ENCODE data around the gene PRPH. TPM values are rescaled to one million over a fixed set of nuclear protein-coding genes. Genes with fewer than 3 reads are reported as not detected.

PRPH gene
- total and polyA plus RNA-seq, 2 donors from 2014 or later: 0.71 to 2.7 TPM

GRCh38 chr12:49272790-49273725 lies 21.9 kb upstream of the PRPH start:
- intact Hi-C loops (cut with DNase I): no loop called here
- FAIRE-seq (no peak), DNase-seq (no peak)
- Histone ChIP-seq H3K4me3 (ENCODE audit: low read length in 3 of 3) (no peak overlapping the region), H3K36me3 (ENCODE audit: control insufficient read depth in 2 of 3, insufficient read depth in 3 of 3, low read length in 3 of 3) (peaks cover 3 to 30% (median 11%) of the 10 kb centered on the region in 3 donors), H3K27ac (ENCODE audit: low read depth in 2 of 2, low read length in 2 of 2) (no peak overlapping the region), H3K9ac (ENCODE audit: low read length in 3 of 3) (no peak overlapping the region), H3K9me3 (ENCODE audit: control insufficient read depth in 2 of 3, insufficient read depth in 1 of 3, low read length in 3 of 3) (no peaks in the 10 kb centered on the region), H3K27me3 (ENCODE audit: control insufficient read depth, insufficient read depth, low read length) (no peaks in the 10 kb centered on the region), H3K4me1 (ENCODE audit: control insufficient read depth in 2 of 3, insufficient read depth in 2 of 3, low read depth in 1 of 3, low read length in 3 of 3) (peaks cover 0 to 7% (median 3%) of the 10 kb centered on the region in 3 donors)
- TF ChIP-seq CTCF (IDR thresholded peaks at IDR 0.05; ENCODE audit: borderline replicate concordance, extremely low read depth, insufficient read depth): no peak

GRCh38 chr12:49273726-49274395 lies 21.1 kb upstream of the PRPH start:
- H3K36me3 ChIP-seq (ENCODE audit: control insufficient read depth in 2 of 3, insufficient read depth in 3 of 3, low read length in 3 of 3): peaks cover 3 to 30% (median 11%) of the 10 kb centered on the region in 3 donors
- FAIRE-seq (no peak), DNase-seq (peak in 1 of 5 donors; percentile 18)

GRCh38 chr12:49274396-49275069 lies 20.4 kb upstream of the PRPH start:
- H3K27ac ChIP-seq (ENCODE audit: low read depth in 2 of 2, low read length in 2 of 2): no peak overlapping the region
- intact Hi-C loops (cut with DNase I): no loop called here
- H3K27me3 ChIP-seq (ENCODE audit: control insufficient read depth, insufficient read depth, low read length): no peaks in the 10 kb centered on the region
- H3K9me3 ChIP-seq (ENCODE audit: control insufficient read depth in 2 of 3, insufficient read depth in 1 of 3, low read length in 3 of 3): no peaks in the 10 kb centered on the region
- FAIRE-seq (no peak), DNase-seq (no peak)
- peaks cover 3 to 30% (median 10%) of the 10 kb centered on the region in 3 donors for H3K36me3 ChIP-seq (ENCODE audit: control insufficient read depth in 2 of 3, insufficient read depth in 3 of 3, low read length in 3 of 3)
- H3K9ac ChIP-seq (ENCODE audit: low read length in 3 of 3): no peak overlapping the region
- TF ChIP-seq CTCF (IDR thresholded peaks at IDR 0.05; ENCODE audit: borderline replicate concordance, extremely low read depth, insufficient read depth): no peak
- H3K4me1 ChIP-seq (ENCODE audit: control insufficient read depth in 2 of 3, insufficient read depth in 2 of 3, low read depth in 1 of 3, low read length in 3 of 3): peaks cover 0 to 10% (median 0%) of the 10 kb centered on the region in 3 donors
- H3K4me3 ChIP-seq (ENCODE audit: low read length in 3 of 3): no peak overlapping the region

More at GRCh38 chr12:49273726-49274395, 21.1 kb upstream of the PRPH start:
- Histone ChIP-seq H3K9ac (ENCODE audit: low read length in 3 of 3) (no peak overlapping the region), H3K27ac (ENCODE audit: low read depth in 2 of 2, low read length in 2 of 2) (no peak overlapping the region), H3K4me1 (ENCODE audit: control insufficient read depth in 2 of 3, insufficient read depth in 2 of 3, low read depth in 1 of 3, low read length in 3 of 3) (peaks cover 0 to 7% (median under 1%) of the 10 kb centered on the region in 3 donors), H3K27me3 (ENCODE audit: control insufficient read depth, insufficient read depth, low read length) (no peaks in the 10 kb centered on the region), H3K4me3 (ENCODE audit: low read length in 3 of 3) (no peak overlapping the region), H3K9me3 (ENCODE audit: control insufficient read depth in 2 of 3, insufficient read depth in 1 of 3, low read length in 3 of 3) (no peaks in the 10 kb centered on the region)
- TF ChIP-seq CTCF (IDR thresholded peaks at IDR 0.05; ENCODE audit: borderline replicate concordance, extremely low read depth, insufficient read depth): no peak
- intact Hi-C loops (cut with DNase I): no loop called here
